GM19468 (cell line): ENCODE measurements around the gene RPS6KB2.
A peak's percentile ranks its signal among the peaks of the same experiment; 100 is the strongest.
"Not testable (repeated sequence)": the region's sequence is repeated elsewhere in the genome, so short reads cannot be mapped to it uniquely, and the experiment has no call there.

Experiments
- ATAC-seq: cut with Tn5 transposase; IDR thresholded peaks from one replicate; pipeline ENCODE4 v1.9.1; 2021; ENCODE audit warnings: mild to moderate bottlenecking, moderate library complexity, moderate number of reproducible peaks; ENCODE audit not compliant: unreplicated experiment; ENCODE audit errors: extremely low read depth

RPS6KB2 gene

GRCh38 chr11:67396587-67397389 lies 31.5 kb upstream of the RPS6KB2 start:
- no peak for ATAC-seq

- no peak for ATAC-seq
Measured at GRCh38 chr11:67397536-67397935, 30.8 kb upstream of the RPS6KB2 start.

- ATAC-seq: no peak
Measured at GRCh38 chr11:67397986-67398660, 30.2 kb upstream of the RPS6KB2 start.

- no peak for ATAC-seq
Measured at GRCh38 chr11:67398661-67399563, 29.4 kb upstream of the RPS6KB2 start.

GRCh38 chr11:67400251-67400941 lies 27.9 kb upstream of the RPS6KB2 start:
- no peak for ATAC-seq

GRCh38 chr11:67400942-67401494 lies 27.3 kb upstream of the RPS6KB2 start:
- ATAC-seq: no peak

GRCh38 chr11:67401495-67402191 lies 26.7 kb upstream of the RPS6KB2 start, which contains the start of gene PPP1CA:
PPP1CA (minus strand) TSS chr11:67401858; CDS start chr11:67401782, 76 bp downstream.
- peak; percentile 43 for ATAC-seq

GRCh38 chr11:67402192-67402839 lies 26.0 kb upstream of the RPS6KB2 start:
- ATAC-seq: not testable (repeated sequence)

GRCh38 chr11:67403085-67403484 lies 25.2 kb upstream of the RPS6KB2 start:
- not testable (repeated sequence) for ATAC-seq

GRCh38 chr11:67404515-67405195 lies 23.6 kb upstream of the RPS6KB2 start:
- ATAC-seq: no peak

- no peak for ATAC-seq
Measured at GRCh38 chr11:67405196-67405567, 23.1 kb upstream of the RPS6KB2 start.

GRCh38 chr11:67405688-67406339 lies 22.5 kb upstream of the RPS6KB2 start:
- ATAC-seq: no peak

GRCh38 chr11:67406420-67406968 lies 21.8 kb upstream of the RPS6KB2 start:
- no peak for ATAC-seq

- ATAC-seq: no peak
Measured at GRCh38 chr11:67406969-67407687, 21.2 kb upstream of the RPS6KB2 start.

- ATAC-seq: no peak
Measured at GRCh38 chr11:67407688-67408163, 20.6 kb upstream of the RPS6KB2 start.

- no peak for ATAC-seq
Measured at GRCh38 chr11:67408437-67409200, 19.7 kb upstream of the RPS6KB2 start.
